Hepatocyte (in vitro differentiated cells): ENCODE measurements around the gene PLCL1.

Experiments
- EZH2 ChIP-seq: fragments of 200-600 bp; sonication (generic); IDR thresholded peaks from 2 replicates; pipeline ENCODE4 v1.6.1; 2016; ENCODE audit warnings: antibody characterized with exemption, mild to moderate bottlenecking, borderline replicate concordance
- TF ChIP-seq, protein P1 (sequence below): fragments of 200-600 bp; sonication (generic); IDR thresholded peaks from 2 replicates; pipeline ENCODE4 v1.5.1; 2016; ENCODE audit warnings: antibody characterized with exemption, mild to moderate bottlenecking; ENCODE audit not compliant: poor library complexity

GRCh38 chr2:197940382-197940781 is 136.0 kb downstream of the PLCL1 start:
- TF ChIP-seq, protein P1, sequence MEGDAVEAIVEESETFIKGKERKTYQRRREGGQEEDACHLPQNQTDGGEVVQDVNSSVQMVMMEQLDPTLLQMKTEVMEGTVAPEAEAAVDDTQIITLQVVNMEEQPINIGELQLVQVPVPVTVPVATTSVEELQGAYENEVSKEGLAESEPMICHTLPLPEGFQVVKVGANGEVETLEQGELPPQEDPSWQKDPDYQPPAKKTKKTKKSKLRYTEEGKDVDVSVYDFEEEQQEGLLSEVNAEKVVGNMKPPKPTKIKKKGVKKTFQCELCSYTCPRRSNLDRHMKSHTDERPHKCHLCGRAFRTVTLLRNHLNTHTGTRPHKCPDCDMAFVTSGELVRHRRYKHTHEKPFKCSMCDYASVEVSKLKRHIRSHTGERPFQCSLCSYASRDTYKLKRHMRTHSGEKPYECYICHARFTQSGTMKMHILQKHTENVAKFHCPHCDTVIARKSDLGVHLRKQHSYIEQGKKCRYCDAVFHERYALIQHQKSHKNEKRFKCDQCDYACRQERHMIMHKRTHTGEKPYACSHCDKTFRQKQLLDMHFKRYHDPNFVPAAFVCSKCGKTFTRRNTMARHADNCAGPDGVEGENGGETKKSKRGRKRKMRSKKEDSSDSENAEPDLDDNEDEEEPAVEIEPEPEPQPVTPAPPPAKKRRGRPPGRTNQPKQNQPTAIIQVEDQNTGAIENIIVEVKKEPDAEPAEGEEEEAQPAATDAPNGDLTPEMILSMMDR: no peak
- no peak for TF ChIP-seq EZH2
